ENCODE data around the gene OR2M7.
"Not testable (repeated sequence)": the region's sequence is repeated elsewhere in the genome, so short reads cannot be mapped to it uniquely, and the experiment has no call there.

The OR2M7 gene

GRCh38 chr1:248324468-248324867 is at the start of gene OR2M7:
Gene OR2M7, minus strand, starts transcription at chr1:248324568. Its CDS starts 0 bp downstream, at chr1:248324568.
- DNase-seq, result no peak

- DNase-seq, result no peak
Measured at GRCh38 chr1:248373761-248374160, 49.4 kb upstream of the OR2M7 start.

GRCh38 chr1:248372394-248372793 is 48.0 kb upstream of the OR2M7 start:
- no peak for DNase-seq

GRCh38 chr1:248366609-248367008 is 42.2 kb upstream of the OR2M7 start:
- no peak for DNase-seq

- no peak for DNase-seq
Measured at GRCh38 chr1:248361121-248361715, 36.9 kb upstream of the OR2M7 start, which contains the start of gene OR2T4. Gene OR2T4, plus strand, starts transcription at chr1:248361665. Its CDS starts 0 bp downstream, at chr1:248361665.

GRCh38 chr1:248359415-248359814 is 35.0 kb upstream of the OR2M7 start:
- DNase-seq, result no peak

- DNase-seq, result no peak
Measured at GRCh38 chr1:248348475-248348874, 24.1 kb upstream of the OR2M7 start, which contains the start of gene OR14C36. Gene OR14C36, plus strand, starts transcription at chr1:248348775. Its CDS starts 0 bp downstream, at chr1:248348775.

GRCh38 chr1:248343451-248343850 is 19.1 kb upstream of the OR2M7 start:
- DNase-seq, result no peak

GRCh38 chr1:248316796-248317195 is 7.6 kb downstream of the OR2M7 start:
- DNase-seq, result no peak

- not testable (repeated sequence) for DNase-seq
Measured at GRCh38 chr1:248306740-248307139, 17.6 kb downstream of the OR2M7 start.

- no peak for DNase-seq
Measured at GRCh38 chr1:248306103-248306502, 18.3 kb downstream of the OR2M7 start.

- not testable (repeated sequence) for DNase-seq
Measured at GRCh38 chr1:248305672-248306071, 18.7 kb downstream of the OR2M7 start.

- DNase-seq, result no peak
Measured at GRCh38 chr1:248303324-248303723, 21.0 kb downstream of the OR2M7 start, which contains the start of gene OR2T12. Gene OR2T12, minus strand, starts transcription at chr1:248303424. Its CDS starts 7,846 bp downstream, at chr1:248295578.

GRCh38 chr1:248288391-248288790 is 36.0 kb downstream of the OR2M7 start:
- no peak for DNase-seq

GRCh38 chr1:248277876-248278275 is 46.5 kb downstream of the OR2M7 start, which contains the start of gene OR2T33:
Gene OR2T33, minus strand, starts transcription at chr1:248277976. Its CDS starts 4,162 bp downstream, at chr1:248273814.
- no peak for DNase-seq

Data from activated CD4-positive, CD25-positive, alpha-beta regulatory T cell treated with anti-CD3 and anti-CD28 coated beads, Interleukin-2, amount 50 U/mL, for 72 hours (primary cell).